Ovary (tissue), 3 donors: ENCODE data around the gene CD109.

Experiments used
- CTCF ChIP-seq, 3 donors: fragments of 450-650 bp in 2 of 3; fragments of 200-600 bp in 1 of 3; IDR thresholded peaks; one replicate each; pipeline versions ENCODE4 v1.5.1 to v1.8.0; 2016 to 2022; ENCODE audit warnings: antibody characterized with exemption in 3 of 3, mild to moderate bottlenecking in 1 of 3
- POLR2A ChIP-seq: fragments of 450-650 bp; IDR thresholded peaks from one replicate; pipeline ENCODE4 v1.6.1; 2017; ENCODE audit warnings: antibody characterized with exemption, mild to moderate bottlenecking, moderate library complexity
- donor health status: DM: no; HTN: no; CAD: no.

- no peak for TF ChIP-seq CTCF (IDR thresholded peaks at IDR 0.05)
- TF ChIP-seq POLR2A = no peak
Measured at GRCh38 chr6:73710948-73711347, 14.9 kb downstream of the CD109 start.
